Colon (tissue), 2 donors: ENCODE measurements around the gene APBB1.

ENCODE experiments used
- FAIRE-seq: peaks from 2 replicates; lab custom pipeline; 2012; peaks lifted over from hg19 to GRCh38; lab: Jason Lieb, UNC
- donor health status: control.
- donor health status: control.

APBB1 gene

GRCh38 chr11:6419009-6419631 is at the start of gene APBB1:
Gene APBB1 (minus strand): TSS chr11:6419094. CDS start chr11:6411347, 7,747 bp downstream.
- no peak for FAIRE-seq

- FAIRE-seq, result no peak
These were observed 40.2 kb upstream of the APBB1 start for GRCh38 chr11:6459099-6459450.

- no peak for FAIRE-seq
These were observed 39.6 kb upstream of the APBB1 start for GRCh38 chr11:6458352-6459098.

- no peak for FAIRE-seq
These were observed 38.9 kb upstream of the APBB1 start for GRCh38 chr11:6457581-6458320.

GRCh38 chr11:6456361-6457073 is 37.6 kb upstream of the APBB1 start:
- no peak for FAIRE-seq

GRCh38 chr11:6455070-6455469 is 36.2 kb upstream of the APBB1 start:
- no peak for FAIRE-seq

- no peak for FAIRE-seq
These were observed 34.3 kb upstream of the APBB1 start for GRCh38 chr11:6453152-6453551.

- FAIRE-seq, result no peak
These were observed 33.3 kb upstream of the APBB1 start for GRCh38 chr11:6452219-6452618.

GRCh38 chr11:6448574-6448973 is 29.7 kb upstream of the APBB1 start:
- no peak for FAIRE-seq

GRCh38 chr11:6443269-6444003 is 24.5 kb upstream of the APBB1 start:
- no peak for FAIRE-seq

- FAIRE-seq, result no peak
These were observed 23.5 kb upstream of the APBB1 start for GRCh38 chr11:6442441-6442840.

GRCh38 chr11:6440906-6441358 is 22.0 kb upstream of the APBB1 start, which contains the start of gene HPX:
Gene HPX (minus strand): TSS chr11:6440987. CDS start chr11:6440963, 24 bp downstream.
- no peak for FAIRE-seq

- no peak for FAIRE-seq
These were observed 20.2 kb upstream of the APBB1 start for GRCh38 chr11:6438979-6439571.

- FAIRE-seq, result no peak
These were observed 19.1 kb upstream of the APBB1 start for GRCh38 chr11:6437993-6438392.

GRCh38 chr11:6437423-6437822 is 18.5 kb upstream of the APBB1 start:
- no peak for FAIRE-seq

GRCh38 chr11:6433998-6434660 is 15.2 kb upstream of the APBB1 start:
- no peak for FAIRE-seq

GRCh38 chr11:6431861-6432260 is 13.0 kb upstream of the APBB1 start:
- no peak for FAIRE-seq

GRCh38 chr11:6427516-6427915 is 8.6 kb upstream of the APBB1 start:
- no peak for FAIRE-seq

- no peak for FAIRE-seq
These were observed 1.8 kb upstream of the APBB1 start for GRCh38 chr11:6420677-6421076.

GRCh38 chr11:6418557-6419008 is 311 bp downstream of the APBB1 start:
- FAIRE-seq, result no peak
